ENCODE measurements around the gene PLEKHM3.

- TF ChIP-seq GATA3 (IDR thresholded peaks at IDR 0.05; ENCODE audit: low read depth, low read length) (no peak), GATA2 (IDR thresholded peaks at IDR 0.05; ENCODE audit: low read depth, low read length) (no peak)
Observed at GRCh38 chr2:208033701-208034502, 8.6 kb upstream of the PLEKHM3 start.
